ENCODE data around the gene TBPL1. TPM values are rescaled to one million over a fixed set of nuclear protein-coding genes. Genes with fewer than 3 reads are reported as not detected.
A peak's percentile ranks its signal among the peaks of the same experiment; 100 is the strongest.

The TBPL1 gene
- total and polyA plus RNA-seq, 4 donors, result 5.4 to 34.6 (median 11.5) TPM

- H3K36me3 ChIP-seq (ENCODE audit: control insufficient read depth in 4 of 4, insufficient read depth in 3 of 4, low read depth in 1 of 4, low read length in 3 of 4), result no peaks in the 10 kb centered on the region
- peaks cover 0 to 2% (median 0%) of the 10 kb centered on the region in 4 donors for H3K4me1 ChIP-seq (ENCODE audit: control insufficient read depth in 4 of 4, insufficient read depth in 4 of 4, low read length in 3 of 4)
- H3K4me3 ChIP-seq (ENCODE audit: low read depth in 1 of 3, low read length in 3 of 3), result no peak overlapping the region
- H3K27me3 ChIP-seq (ENCODE audit: control insufficient read depth in 4 of 4, insufficient read depth in 4 of 4, low read length in 3 of 4), result peaks cover 0 to 6% (median 0%) of the 10 kb centered on the region in 4 donors
- no peaks in the 10 kb centered on the region for H3K9me3 ChIP-seq (ENCODE audit: control insufficient read depth in 4 of 4, low read length in 3 of 4)
- WGBS, result 67% methylated on average over 5 of the region's 5 CpGs
- no peak for TF ChIP-seq REST (IDR thresholded peaks at IDR 0.05)
- no peak for TF ChIP-seq ATF3 (IDR thresholded peaks at IDR 0.05)
- TF ChIP-seq YY1 (IDR thresholded peaks at IDR 0.05), result no peak
- no peak for TF ChIP-seq MAX (IDR thresholded peaks at IDR 0.05)
- TF ChIP-seq FOXA2 (IDR thresholded peaks at IDR 0.05), result no peak
- no peak for TF ChIP-seq HNF4A (conservative IDR thresholded peaks at IDR 0.05)
- no peak for TF ChIP-seq RXRA (IDR thresholded peaks at IDR 0.05)
- TF ChIP-seq CTCF (IDR thresholded peaks at IDR 0.05; ENCODE audit: low read depth, low read length, missing input control), result no peak
- TF ChIP-seq SP1 (IDR thresholded peaks at IDR 0.05), result no peak
- TF ChIP-seq ZBTB33 (IDR thresholded peaks at IDR 0.05), result no peak
- TF ChIP-seq NR2F2 (IDR thresholded peaks at IDR 0.05), result no peak
- TF ChIP-seq RAD21 (IDR thresholded peaks at IDR 0.05), result no peak
- no peak for TF ChIP-seq TAF1 (conservative IDR thresholded peaks at IDR 0.05)
- TF ChIP-seq FOXA1 (IDR thresholded peaks at IDR 0.05), result no peak
- TF ChIP-seq EGR1 (IDR thresholded peaks at IDR 0.05; ENCODE audit: low read depth in 2 of 2), result no peak
- H3K27ac ChIP-seq (ENCODE audit: low read depth in 1 of 2, low read length in 2 of 2), result no peak overlapping the region
- DNase-seq (ENCODE audit: low spot score), result no peak
- H3K9ac ChIP-seq (ENCODE audit: low read depth in 1 of 2, low read length in 2 of 2), result no peak overlapping the region
These were observed 33.7 kb upstream of the TBPL1 start for GRCh38 chr6:133919362-133919761.

- Histone ChIP-seq H3K4me1 (ENCODE audit: control insufficient read depth in 4 of 4, insufficient read depth in 4 of 4, low read length in 3 of 4) (peaks cover 0 to 2% (median 0%) of the 10 kb centered on the region in 4 donors), H3K27ac (ENCODE audit: low read depth in 1 of 2, low read length in 2 of 2) (no peak overlapping the region), H3K36me3 (ENCODE audit: control insufficient read depth in 4 of 4, insufficient read depth in 3 of 4, low read depth in 1 of 4, low read length in 3 of 4) (no peaks in the 10 kb centered on the region), H3K27me3 (ENCODE audit: control insufficient read depth in 4 of 4, insufficient read depth in 4 of 4, low read length in 3 of 4) (peaks cover 0 to 6% (median 0%) of the 10 kb centered on the region in 4 donors), H3K4me3 (ENCODE audit: low read depth in 1 of 3, low read length in 3 of 3) (no peak overlapping the region), H3K9me3 (ENCODE audit: control insufficient read depth in 4 of 4, low read length in 3 of 4) (no peaks in the 10 kb centered on the region), H3K9ac (ENCODE audit: low read depth in 1 of 2, low read length in 2 of 2) (no peak overlapping the region)
- TF ChIP-seq NR2F2 (IDR thresholded peaks at IDR 0.05) (no peak), CTCF (IDR thresholded peaks at IDR 0.05; ENCODE audit: low read depth, low read length, missing input control) (peak; percentile 73), EGR1 (IDR thresholded peaks at IDR 0.05; ENCODE audit: low read depth in 2 of 2) (no peak), REST (IDR thresholded peaks at IDR 0.05) (no peak), YY1 (IDR thresholded peaks at IDR 0.05) (no peak), RAD21 (IDR thresholded peaks at IDR 0.05) (peak; percentile 74 to 81), TAF1 (conservative IDR thresholded peaks at IDR 0.05) (no peak), FOXA1 (IDR thresholded peaks at IDR 0.05) (no peak), SP1 (IDR thresholded peaks at IDR 0.05) (no peak), ATF3 (IDR thresholded peaks at IDR 0.05) (no peak), JUND (IDR thresholded peaks at IDR 0.05) (no peak), HNF4A (conservative IDR thresholded peaks at IDR 0.05) (no peak)
- DNase-seq (ENCODE audit: low spot score), result peak; percentile 67
- 26% methylated on average over 6 of the region's 6 CpGs for WGBS
These were observed 31.7 kb upstream of the TBPL1 start for GRCh38 chr6:133921249-133921859.

All from liver (tissue), 9 donors.